Measurements from ENCODE around the gene GATC. TPM values are rescaled to one million over a fixed set of nuclear protein-coding genes. Genes with fewer than 3 reads are reported as not detected.
A peak's percentile ranks its signal among the peaks of the same experiment; 100 is the strongest.

GATC gene
- 28.0 and 30.9 TPM in 2 replicates for total RNA-seq
- long read RNA-seq, full-length matches to known transcripts = 4 of 7 reads
- long read RNA-seq, partial matches to known transcripts = 0 of 7 reads
- long read RNA-seq, other reads (novel, unspliced or antisense) = 3 of 7 reads

GRCh38 chr12:120445911-120446843 is at the start of gene GATC, which contains the start of gene TRIAP1:
Gene GATC, plus strand, starts transcription at chr12:120446444. Its CDS starts 37 bp downstream, at chr12:120446481.
Gene TRIAP1, minus strand, starts transcription at chr12:120446384. Its CDS starts 12 bp downstream, at chr12:120446372.
- H3K36me3 Mint-ChIP-seq (ENCODE audit: insufficient read depth) = peaks cover 8% of the 10 kb centered on the region
- peak within 1 kb of the TSS; percentile 98 for H3K27ac Mint-ChIP-seq
- no peak for TF ChIP-seq CTCF (IDR thresholded peaks at IDR 0.05; ENCODE audit: unreplicated experiment)
- DNase-seq (ENCODE audit: low spot score, unreplicated experiment) = peak; percentile 69
- no peaks in the 10 kb centered on the region for H3K27me3 Mint-ChIP-seq
- peaks cover 17% of the 10 kb centered on the region for H3K4me1 Mint-ChIP-seq (ENCODE audit: low read depth)
- no peaks in the 10 kb centered on the region for H3K9me3 Mint-ChIP-seq (ENCODE audit: low read depth)
- peak within 1 kb of the TSS; percentile 93 for H3K4me3 Mint-ChIP-seq (ENCODE audit: low read depth)

GRCh38 chr12:120397824-120398540 is 48.3 kb upstream of the GATC start:
- no peaks in the 10 kb centered on the region for H3K9me3 Mint-ChIP-seq (ENCODE audit: low read depth)
- peak overlapping the region; percentile 93 for H3K27ac Mint-ChIP-seq
- H3K36me3 Mint-ChIP-seq (ENCODE audit: insufficient read depth) = no peaks in the 10 kb centered on the region
- no peak for TF ChIP-seq CTCF (IDR thresholded peaks at IDR 0.05; ENCODE audit: unreplicated experiment)
- DNase-seq (ENCODE audit: low spot score, unreplicated experiment) = peak; percentile 64
- H3K4me1 Mint-ChIP-seq (ENCODE audit: low read depth) = peaks cover 22% of the 10 kb centered on the region
- H3K27me3 Mint-ChIP-seq = no peaks in the 10 kb centered on the region
- H3K4me3 Mint-ChIP-seq (ENCODE audit: low read depth) = peak overlapping the region; percentile 41

DNA sequence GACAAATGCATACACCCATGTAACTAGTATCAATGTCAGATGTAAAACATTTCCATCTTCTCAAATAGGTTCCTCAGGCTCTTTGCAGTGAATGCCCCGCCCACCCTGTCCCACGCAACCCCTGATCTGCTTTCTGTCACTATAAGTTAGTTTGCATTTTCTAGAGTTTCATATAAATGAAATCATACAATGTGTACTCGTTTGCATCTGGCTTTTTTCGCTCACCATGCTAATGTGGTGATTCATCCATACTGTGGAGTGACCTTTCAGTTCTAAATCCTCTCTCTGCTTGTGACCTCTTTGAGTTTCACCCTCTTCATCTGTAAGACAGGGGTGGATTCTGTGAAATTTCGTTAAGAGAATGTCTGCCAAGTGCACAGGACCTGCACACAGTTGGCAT is 46.7 kb upstream of the GATC start:
- Mint-ChIP-seq H3K9me3 (ENCODE audit: low read depth) (no peaks in the 10 kb centered on the region), H3K36me3 (ENCODE audit: insufficient read depth) (no peaks in the 10 kb centered on the region), H3K27ac (no peak overlapping the region), H3K4me3 (ENCODE audit: low read depth) (no peak overlapping the region), H3K27me3 (no peaks in the 10 kb centered on the region), H3K4me1 (ENCODE audit: low read depth) (peaks cover 22% of the 10 kb centered on the region)
- DNase-seq (ENCODE audit: low spot score, unreplicated experiment) = no peak
- TF ChIP-seq CTCF (IDR thresholded peaks at IDR 0.05; ENCODE audit: unreplicated experiment) = no peak

DNA sequence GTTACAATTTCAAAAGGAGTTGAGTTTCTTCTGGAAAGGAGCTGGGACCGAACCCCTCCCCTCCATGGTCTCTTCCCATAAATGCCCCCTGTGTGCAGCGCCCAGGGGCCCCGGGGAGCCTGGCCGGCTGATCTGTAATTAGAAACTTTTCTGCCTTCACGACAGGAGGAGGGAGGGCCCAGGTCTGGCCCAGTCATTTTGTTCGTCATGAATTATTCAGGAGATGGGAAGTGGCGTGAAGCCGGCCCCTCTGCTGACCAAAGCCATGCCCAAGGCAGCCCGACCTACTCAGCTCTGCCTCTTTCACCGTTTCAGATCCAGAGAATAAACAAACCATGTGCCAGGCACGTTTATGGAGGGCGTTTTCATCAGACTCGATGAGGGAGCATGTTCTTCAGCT is 44.0 kb upstream of the GATC start:
- TF ChIP-seq CTCF (IDR thresholded peaks at IDR 0.05; ENCODE audit: unreplicated experiment) = no peak
- peak overlapping the region; percentile 49 for H3K27ac Mint-ChIP-seq
- H3K4me3 Mint-ChIP-seq (ENCODE audit: low read depth) = no peak overlapping the region
- H3K36me3 Mint-ChIP-seq (ENCODE audit: insufficient read depth) = no peaks in the 10 kb centered on the region
- no peaks in the 10 kb centered on the region for H3K27me3 Mint-ChIP-seq
- DNase-seq (ENCODE audit: low spot score, unreplicated experiment) = no peak
- no peaks in the 10 kb centered on the region for H3K9me3 Mint-ChIP-seq (ENCODE audit: low read depth)
- peaks cover 16% of the 10 kb centered on the region for H3K4me1 Mint-ChIP-seq (ENCODE audit: low read depth)

DNA sequence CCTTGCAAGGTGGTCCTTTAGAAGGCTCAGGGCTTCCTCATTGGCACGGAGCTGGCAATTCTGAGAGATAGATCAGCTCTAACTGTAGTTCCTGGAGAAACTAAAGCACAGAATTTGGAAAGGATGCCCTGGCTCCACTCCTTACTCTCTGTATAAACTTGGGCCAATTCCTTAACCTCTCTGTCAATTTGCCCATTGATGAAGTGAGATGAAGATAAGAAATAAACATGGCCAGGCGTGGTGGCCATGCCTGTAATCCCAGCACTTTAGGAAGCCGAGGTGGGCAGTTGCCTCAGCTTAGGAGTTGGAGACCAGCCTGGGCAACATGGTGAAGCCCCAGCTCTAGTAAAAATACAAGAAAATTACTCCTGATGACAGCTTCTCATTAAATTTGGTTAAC is 42.4 kb upstream of the GATC start:
- no peaks in the 10 kb centered on the region for H3K36me3 Mint-ChIP-seq (ENCODE audit: insufficient read depth)
- TF ChIP-seq CTCF (IDR thresholded peaks at IDR 0.05; ENCODE audit: unreplicated experiment) = no peak
- no peak for DNase-seq (ENCODE audit: low spot score, unreplicated experiment)
- no peak overlapping the region for H3K4me3 Mint-ChIP-seq (ENCODE audit: low read depth)
- peaks cover 12% of the 10 kb centered on the region for H3K4me1 Mint-ChIP-seq (ENCODE audit: low read depth)
- no peaks in the 10 kb centered on the region for H3K27me3 Mint-ChIP-seq
- H3K27ac Mint-ChIP-seq = no peak overlapping the region
- H3K9me3 Mint-ChIP-seq (ENCODE audit: low read depth) = no peaks in the 10 kb centered on the region
